ENCODE results near the gene TIAM2.
"Not testable (repeated sequence)": the region's sequence is repeated elsewhere in the genome, so short reads cannot be mapped to it uniquely, and the experiment has no call there.

TIAM2 gene

GRCh38 chr6:155014137-155014536 is 19.0 kb downstream of the TIAM2 start:
- TF ChIP-seq CTCF (conservative IDR thresholded peaks at IDR 0.05): no peak

GRCh38 chr6:155014670-155015300 is 19.7 kb downstream of the TIAM2 start:
- H3K27ac ChIP-seq: no peak overlapping the region
- no peak for TF ChIP-seq CTCF (conservative IDR thresholded peaks at IDR 0.05)

More at GRCh38 chr6:155014137-155014536, 19.0 kb downstream of the TIAM2 start:
- H3K27ac ChIP-seq: no peak overlapping the region

GRCh38 chr6:155018415-155018814 is 23.3 kb downstream of the TIAM2 start:
- H3K27ac ChIP-seq: not testable (repeated sequence)

- no peak overlapping the region for H3K27ac ChIP-seq
- no peak for TF ChIP-seq CTCF (conservative IDR thresholded peaks at IDR 0.05)
These were observed 26.6 kb downstream of the TIAM2 start for GRCh38 chr6:155021680-155022079.

- no peak overlapping the region for H3K27ac ChIP-seq
- no peak for TF ChIP-seq CTCF (conservative IDR thresholded peaks at IDR 0.05)
These were observed 27.6 kb downstream of the TIAM2 start for GRCh38 chr6:155022721-155023120.

- no peak for TF ChIP-seq CTCF (conservative IDR thresholded peaks at IDR 0.05)
- no peak overlapping the region for H3K27ac ChIP-seq
These were observed 28.6 kb downstream of the TIAM2 start for GRCh38 chr6:155023717-155024116.

GRCh38 chr6:155024391-155025027 is 29.4 kb downstream of the TIAM2 start:
- TF ChIP-seq CTCF (conservative IDR thresholded peaks at IDR 0.05): no peak
- no peak overlapping the region for H3K27ac ChIP-seq

GRCh38 chr6:155026022-155026705 is 31.0 kb downstream of the TIAM2 start:
- TF ChIP-seq CTCF (conservative IDR thresholded peaks at IDR 0.05): no peak
- no peak overlapping the region for H3K27ac ChIP-seq

Data from VCaP (cell line).